Stimulated activated CD4-positive, alpha-beta T cell treated with anti-CD3 and anti-CD28 coated beads, Interleukin-15, amount 100 ng/mL, for 48 hours (primary cell): Measurements from ENCODE around the gene AGFG2.

Source experiments
- DNase-seq, 2 donors: peaks; one replicate each; pipeline ENCODE4 v3.0.0-alpha.2; 2020; ENCODE audit warnings: low read depth in 2 of 2

The AGFG2 gene

GRCh38 chr7:100585511-100586265 is 46.7 kb downstream of the AGFG2 start, which contains the start of gene LRCH4:
Gene LRCH4, minus strand, starts transcription at chr7:100586129. Its CDS starts 29 bp downstream, at chr7:100586100.
- peak in 1 of 2 donors; percentile 46 for DNase-seq

GRCh38 chr7:100586266-100587025 is 47.4 kb downstream of the AGFG2 start, which contains the start of gene FBXO24:
Gene FBXO24, plus strand, starts transcription at chr7:100586328. Its CDS starts 298 bp downstream, at chr7:100586626.
- DNase-seq: peak; percentile 99 to 100

DNA sequence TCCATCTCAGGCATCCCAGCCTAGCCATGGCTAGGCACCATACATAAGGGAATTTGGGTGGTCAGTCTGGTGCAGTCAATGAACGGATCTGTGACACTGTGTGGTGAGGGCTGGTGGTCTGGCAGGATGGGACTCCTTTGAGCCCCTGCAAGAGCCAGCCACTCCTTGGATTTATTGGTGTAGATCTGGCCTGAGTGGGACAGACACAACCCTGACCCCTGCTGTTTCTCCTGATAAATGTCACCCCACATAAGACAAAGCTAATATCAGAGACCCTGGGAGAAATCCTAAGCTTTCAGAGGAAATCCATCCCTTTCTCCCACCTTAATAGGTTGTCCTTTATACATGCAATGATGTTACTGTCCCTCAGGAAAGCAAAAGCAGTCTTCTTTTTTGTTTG is 49.4 kb downstream of the AGFG2 start:
- DNase-seq: no peak

- DNase-seq: no peak
Observed at GRCh38 chr7:100589341-100589947, 50.4 kb downstream of the AGFG2 start.

GRCh38 chr7:100590077-100590737 is 51.2 kb downstream of the AGFG2 start:
- DNase-seq: no peak

DNA sequence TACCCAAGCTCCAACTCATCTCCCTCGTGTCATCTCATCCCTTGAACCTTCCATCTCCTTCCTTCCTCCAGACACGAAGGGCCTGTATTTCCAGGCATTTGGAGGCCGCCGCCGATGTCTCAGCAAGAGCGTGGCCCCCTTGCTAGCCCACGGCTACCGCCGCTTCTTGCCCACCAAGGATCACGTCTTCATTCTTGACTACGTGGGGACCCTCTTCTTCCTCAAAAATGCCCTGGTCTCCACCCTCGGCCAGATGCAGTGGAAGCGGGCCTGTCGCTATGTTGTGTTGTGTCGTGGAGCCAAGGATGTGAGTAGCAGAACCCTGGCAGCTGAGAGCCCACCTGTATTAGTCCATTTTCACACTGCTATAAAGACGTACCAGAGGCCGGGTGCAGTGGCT is 52.6 kb downstream of the AGFG2 start:
- DNase-seq: no peak

DNA sequence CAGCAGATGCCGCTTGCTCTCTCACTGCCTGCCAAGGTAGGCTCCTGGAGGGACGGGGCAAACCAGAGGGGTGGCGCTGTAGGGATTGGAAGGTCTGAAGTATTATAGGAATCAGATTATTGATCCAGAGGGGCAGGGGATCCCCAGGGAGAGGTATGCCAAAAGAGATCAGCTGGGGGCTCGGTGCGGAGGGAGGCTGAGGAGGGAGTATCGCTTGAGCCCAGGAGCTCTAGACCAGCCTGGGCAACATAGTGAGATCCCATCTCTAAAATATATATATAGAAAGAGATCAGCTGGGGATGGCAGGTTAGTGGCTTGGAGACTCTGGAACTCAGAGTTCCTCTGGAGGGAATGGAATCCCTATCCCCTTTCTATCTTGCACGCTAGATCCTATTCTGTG is 56.2 kb downstream of the AGFG2 start:
- DNase-seq: no peak

DNA sequence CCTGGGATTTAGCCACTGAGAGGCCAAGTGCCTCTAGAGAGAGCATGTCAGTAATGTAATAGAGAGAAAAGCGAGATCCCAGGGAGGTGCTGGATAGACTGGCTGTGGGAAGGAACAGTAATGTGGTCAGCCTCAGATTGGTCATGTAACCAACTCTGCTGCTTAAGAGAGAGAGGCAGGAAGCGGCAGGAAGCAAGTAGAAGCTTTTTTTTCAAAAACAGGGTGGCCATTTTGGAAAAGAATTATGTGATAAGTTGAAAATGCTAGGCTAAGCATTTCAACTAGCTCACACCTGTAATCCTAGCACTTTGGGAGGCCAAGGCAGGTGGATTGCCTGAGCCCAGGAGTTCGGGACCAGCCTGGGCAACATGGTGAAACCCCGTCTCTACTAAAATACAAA is 59.4 kb downstream of the AGFG2 start:
- no peak for DNase-seq

GRCh38 chr7:100599911-100600729 is 61.1 kb downstream of the AGFG2 start:
- no peak for DNase-seq

DNA sequence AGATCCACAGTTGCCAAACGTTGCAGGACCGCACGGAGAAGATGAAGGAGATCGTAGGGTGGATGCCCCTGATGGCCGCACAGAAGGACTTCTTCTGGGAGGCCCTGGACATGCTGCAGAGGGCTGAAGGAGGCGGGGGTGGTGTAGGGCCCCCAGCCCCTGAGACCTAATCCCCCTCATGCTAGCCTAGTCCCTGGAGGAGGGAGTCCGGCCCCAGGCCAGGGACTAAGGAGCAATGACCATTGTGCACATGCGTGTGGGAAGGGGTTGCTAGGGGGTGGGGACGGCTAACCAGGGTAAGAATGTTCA is 61.7 kb downstream of the AGFG2 start:
- no peak for DNase-seq

DNA sequence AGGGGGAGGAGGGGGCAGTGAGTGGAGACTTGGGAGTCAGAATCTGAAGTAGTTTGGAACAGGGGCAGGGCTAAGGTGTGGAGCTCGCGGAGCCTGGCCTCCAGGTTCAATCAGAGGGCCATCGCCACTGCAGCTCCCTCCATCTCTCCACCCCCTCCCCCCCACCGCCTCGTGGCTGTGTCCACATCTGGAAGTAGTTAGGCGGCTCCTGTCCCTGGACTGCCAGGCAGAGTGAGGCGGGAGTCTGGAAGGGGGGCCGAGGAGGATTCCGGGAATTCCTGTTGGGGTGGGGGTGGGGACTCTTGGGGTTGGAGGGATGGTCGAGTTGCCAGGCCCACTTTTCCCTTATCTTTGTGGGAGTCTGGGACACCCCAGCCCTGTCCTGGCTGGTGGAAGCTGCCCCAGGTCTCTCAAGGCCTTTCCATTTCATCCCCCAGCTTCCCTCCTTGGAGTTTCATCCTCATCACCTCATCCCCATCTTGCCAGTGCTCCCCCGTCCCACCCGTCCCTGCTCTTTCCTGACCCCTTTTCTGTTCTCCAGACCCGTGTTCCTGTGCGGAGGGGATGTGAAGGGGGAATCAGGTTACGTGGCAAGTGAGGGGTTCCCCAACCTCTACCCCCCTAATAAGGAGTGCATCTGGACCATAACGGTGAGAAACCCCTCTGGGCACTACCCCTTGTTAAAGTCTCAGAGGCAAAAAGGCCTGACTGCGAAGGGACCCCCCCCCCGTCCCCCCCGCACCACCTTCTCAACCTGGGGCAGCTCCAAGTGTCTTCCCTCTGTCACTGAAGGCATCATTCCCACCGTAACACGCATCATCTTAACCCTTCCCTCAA is 64.1 kb downstream of the AGFG2 start:
- no peak for DNase-seq

GRCh38 chr7:100603726-100604027 is 64.7 kb downstream of the AGFG2 start:
- no peak for DNase-seq

GRCh38 chr7:100604028-100604975 is 65.3 kb downstream of the AGFG2 start:
- DNase-seq: peak in 1 of 2 donors; percentile 65

DNA sequence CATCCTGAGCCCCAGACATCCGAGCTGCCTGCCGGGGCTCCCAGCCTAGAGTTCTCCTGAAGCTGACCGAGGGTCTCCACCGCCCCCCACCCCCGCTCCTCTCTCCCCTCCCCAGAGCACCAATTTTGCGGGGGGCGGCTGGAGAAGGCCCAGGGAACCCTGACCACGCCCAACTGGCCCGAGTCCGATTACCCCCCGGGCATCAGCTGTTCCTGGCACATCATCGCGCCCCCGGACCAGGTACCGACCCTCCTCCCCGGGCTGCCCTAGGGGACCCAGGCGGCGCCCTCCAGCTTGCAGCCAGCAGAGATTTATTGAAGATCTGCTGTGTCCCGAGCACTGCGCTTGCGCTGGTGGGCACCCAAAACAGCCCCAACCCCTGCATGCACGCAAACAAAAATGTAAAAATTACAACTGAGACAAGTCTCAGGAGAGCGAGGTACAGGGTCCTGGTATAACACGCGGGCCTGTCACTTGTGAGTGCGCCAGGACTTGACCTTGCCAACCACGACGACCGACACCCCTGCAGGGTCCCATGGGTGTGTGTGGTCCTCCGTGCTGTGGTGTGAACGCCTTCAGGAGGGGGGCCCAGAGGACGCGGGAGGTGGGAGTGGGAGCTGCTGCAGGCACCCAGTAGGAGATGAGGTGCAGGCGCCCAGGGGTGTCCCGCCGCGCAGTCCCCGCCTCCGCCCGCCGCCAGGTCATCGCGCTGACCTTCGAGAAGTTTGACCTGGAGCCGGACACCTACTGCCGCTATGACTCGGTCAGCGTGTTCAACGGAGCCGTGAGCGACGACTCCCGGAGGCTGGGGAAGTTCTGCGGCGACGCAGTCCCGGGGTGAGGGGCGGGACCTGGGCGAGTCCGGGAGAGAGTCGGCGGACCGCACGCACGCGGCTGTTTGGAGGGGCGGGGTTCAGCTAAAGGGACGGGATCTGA is 66.2 kb downstream of the AGFG2 start:
- peak in 1 of 2 donors; percentile 42 for DNase-seq

DNA sequence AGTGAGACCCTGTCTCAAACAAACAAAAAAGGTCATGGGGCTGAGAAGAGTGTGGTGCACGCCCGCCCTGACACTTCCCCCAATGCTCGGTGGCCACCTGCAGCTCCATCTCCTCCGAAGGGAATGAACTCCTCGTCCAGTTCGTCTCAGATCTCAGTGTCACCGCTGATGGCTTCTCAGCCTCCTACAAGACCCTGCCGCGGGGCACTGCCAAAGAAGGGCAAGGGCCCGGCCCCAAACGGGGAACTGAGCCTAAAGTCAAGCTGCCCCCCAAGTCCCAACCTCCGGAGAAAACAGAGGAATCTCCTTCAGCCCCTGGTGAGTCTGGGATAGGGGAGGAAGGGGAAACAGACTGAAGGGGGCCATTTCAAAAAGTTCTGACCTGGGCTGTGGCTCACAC is 67.3 kb downstream of the AGFG2 start:
- DNase-seq: no peak

DNA sequence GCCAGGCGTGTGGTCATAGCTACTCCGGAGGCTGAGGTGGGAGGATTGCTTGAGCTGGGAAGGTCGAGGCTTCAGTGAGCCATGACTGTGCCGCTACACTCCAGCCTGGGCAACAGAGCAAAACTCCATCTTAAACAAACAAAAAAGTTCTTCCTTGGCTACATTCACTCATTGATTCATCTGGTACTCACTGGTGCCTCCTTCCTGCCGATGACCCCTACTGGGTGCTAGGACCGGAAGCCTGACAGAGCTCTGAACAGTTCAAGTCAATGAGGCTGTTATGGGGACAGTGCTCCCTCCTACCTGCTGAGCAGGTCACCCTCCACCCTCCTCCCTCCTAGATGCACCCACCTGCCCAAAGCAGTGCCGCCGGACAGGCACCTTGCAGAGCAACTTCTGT is 68.1 kb downstream of the AGFG2 start:
- no peak for DNase-seq

DNA sequence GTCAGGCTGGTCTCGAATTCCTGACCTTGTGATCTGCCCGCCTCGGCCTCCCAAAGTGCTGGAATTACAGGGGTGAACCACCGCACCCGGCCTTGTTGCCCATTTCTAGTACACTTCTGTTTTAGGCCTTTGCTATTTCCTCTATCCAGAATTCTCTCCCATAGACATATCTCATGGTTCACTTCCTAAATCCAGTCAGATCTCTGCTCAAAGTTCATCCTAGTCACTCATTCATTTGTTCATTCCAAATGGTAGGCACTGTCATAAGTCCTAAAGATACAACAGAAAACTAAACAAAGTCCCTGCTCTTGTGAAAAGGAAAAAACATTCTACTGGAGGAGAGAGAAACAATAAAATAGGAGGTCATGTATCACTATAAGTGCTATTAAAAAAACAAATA is 71.0 kb downstream of the AGFG2 start:
- DNase-seq: no peak

DNA sequence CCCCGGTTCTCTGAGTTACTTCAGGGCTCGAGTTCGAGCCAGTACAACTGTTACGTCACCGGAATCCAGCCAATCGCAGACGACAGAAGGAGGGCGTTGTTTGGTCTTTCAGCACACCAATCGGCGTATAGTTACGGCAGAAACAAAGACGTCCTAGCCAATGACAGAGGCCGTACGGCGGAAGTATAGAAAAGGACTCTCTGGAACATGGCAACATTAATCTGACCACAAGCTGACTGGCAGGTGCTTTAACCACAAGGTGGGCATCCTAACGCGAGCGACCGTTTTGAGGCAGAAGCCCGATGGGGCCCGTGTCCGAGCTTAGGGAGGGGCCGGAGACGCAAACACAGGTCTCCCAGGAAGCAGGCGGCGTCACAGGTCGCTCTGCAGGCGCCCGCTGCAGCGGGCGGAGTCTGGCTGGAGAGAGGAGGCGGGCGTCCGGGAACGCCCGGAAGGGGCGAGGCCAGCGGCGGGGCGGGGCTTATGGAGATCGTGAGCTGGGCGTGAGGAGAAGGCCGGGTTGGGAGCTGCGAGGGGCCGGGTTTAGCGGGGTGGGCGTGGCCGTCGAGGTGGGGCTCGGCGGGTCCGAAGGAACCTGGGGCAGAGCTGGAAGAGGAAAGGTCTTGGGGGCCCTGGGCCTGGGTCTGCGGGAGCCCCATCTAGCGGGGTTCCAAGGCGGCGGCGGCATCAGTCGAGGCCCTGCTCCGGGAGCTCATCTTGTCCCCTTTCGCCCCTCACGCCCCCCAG is 73.2 kb downstream of the AGFG2 start, which contains the start of gene MOSPD3:
TSS of gene MOSPD3 (plus strand) at position 558 of the 747 bp plus-strand sequence. CDS start 252 bp downstream, outside the sequence.
- DNase-seq: peak; percentile 97 to 98
